Uterus (tissue), 2 donors: ENCODE measurements around the gene CACNB3.

ENCODE experiments used
- CTCF ChIP-seq, 4 experiments: fragments of 200-600 bp in 2 of 4; fragments of 450-650 bp in 2 of 4; sonication (generic) in 2 of 4; IDR thresholded peaks; one replicate each; pipeline ENCODE4 v1.5.1; 2016 to 2019; ENCODE audit warnings: antibody characterized with exemption in 4 of 4, mild to moderate bottlenecking in 2 of 4, moderate library complexity in 1 of 4
- POLR2A ChIP-seq, 2 donors: fragments of 450-650 bp; IDR thresholded peaks; one replicate each; pipeline ENCODE4 v1.6.1; 2016; ENCODE audit warnings: antibody characterized with exemption in 2 of 2, mild to moderate bottlenecking in 1 of 2, moderate library complexity in 1 of 2

GRCh38 chr12:48866052-48866711, 47.9 kb downstream of the CACNB3 start:
- TF ChIP-seq CTCF (IDR thresholded peaks at IDR 0.05), result peak in 1 of 4 experiments; percentile 16
- TF ChIP-seq POLR2A (IDR thresholded peaks at IDR 0.05), result no peak
